Peyer's patch (tissue), 4 donors: ENCODE data around the gene ARHGEF7. TPM values are rescaled to one million over a fixed set of nuclear protein-coding genes. Genes with fewer than 3 reads are reported as not detected.

Experiments
- DNase-seq, 3 donors: peaks; one replicate each; pipeline ENCODE4 v3.0.0-alpha.2; 2017 to 2019
- H3K27ac ChIP-seq, 4 donors: fragments of 200-600 bp; sonication (generic); one replicate each; pipeline ENCODE4 v1.5.1; 2016 to 2019
- H3K27me3 ChIP-seq, 2 donors: fragments of 200-600 bp; sonication (generic); one replicate each; pipeline ENCODE4 v1.5.1; 2019
- H3K36me3 ChIP-seq, 3 donors: fragments of 200-600 bp; sonication (generic); one replicate each; pipeline ENCODE4 v1.5.1; 2016 to 2019
- H3K4me1 ChIP-seq, 4 donors: fragments of 200-600 bp; sonication (generic); one replicate each; pipeline ENCODE4 v1.5.1; 2016 to 2019
- H3K4me3 ChIP-seq, 4 donors: fragments of 200-600 bp; sonication (generic); 1 replicate in 3 of 4; 2 replicates in 1 of 4; pipeline ENCODE4 v1.5.1; 2016 to 2019; ENCODE audit warnings: mild to moderate bottlenecking in 1 of 4
- H3K9me3 ChIP-seq, 4 donors: fragments of 200-600 bp; sonication (generic); one replicate each; pipeline ENCODE4 v1.5.1; 2016 to 2019; ENCODE audit warnings: mild to moderate bottlenecking in 1 of 4
- POLR2A ChIP-seq, 2 donors: fragments of 450-650 bp; IDR thresholded peaks; one replicate each; pipeline ENCODE4 v1.5.1; 2017; ENCODE audit warnings: antibody characterized with exemption in 2 of 2, mild to moderate bottlenecking in 2 of 2, moderate library complexity in 2 of 2
- total RNA-seq, 4 donors: library from RNA; depleted of rRNA; stranded (reverse); fragments of >200 nt; gene quantifications; one replicate each; pipeline ENCODE4 v1.1.0, GENCODE V29; 2016
- TF ChIP-seq, protein P1 (sequence below), 6 experiments: fragments of 450-650 bp in 4 of 6; fragments of 200-600 bp in 2 of 6; sonication (generic) in 1 of 6; IDR thresholded peaks; one replicate each; pipeline ENCODE4 v1.5.1; 2017 to 2019; ENCODE audit warnings: antibody characterized with exemption in 6 of 6, mild to moderate bottlenecking in 3 of 6, moderate library complexity in 1 of 6

Gene ARHGEF7
- total RNA-seq, 4 donors from 2014 or later, result 58.1 to 117 (median 95.5) TPM

DNA sequence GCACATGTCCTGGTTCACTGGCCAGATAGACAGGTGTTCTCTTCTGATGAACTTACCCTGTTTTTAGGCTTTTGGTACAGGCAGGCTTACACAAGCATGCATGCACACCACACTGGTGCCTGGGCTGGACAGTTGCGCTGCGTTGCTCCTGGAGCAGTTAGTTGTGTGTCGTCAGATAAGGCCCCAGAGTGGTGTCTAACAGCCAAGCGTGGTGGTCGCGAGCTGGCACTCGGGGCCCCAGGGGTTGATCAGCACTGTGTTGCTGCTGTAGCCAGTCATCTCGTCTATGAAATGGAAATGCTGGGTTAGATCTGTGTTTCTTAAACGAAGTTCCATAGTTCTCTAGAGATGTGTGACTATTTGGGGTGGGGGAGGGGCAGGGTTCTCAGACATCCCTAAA lies 180.8 kb downstream of the ARHGEF7 start:
- no peaks in the 10 kb centered on the region for H3K4me1 ChIP-seq
- peak in 1 of 3 donors; percentile 19 for DNase-seq
- H3K27ac ChIP-seq, result no peak overlapping the region
- H3K4me3 ChIP-seq, result no peak overlapping the region
- H3K36me3 ChIP-seq, result peaks cover 0 to 49% (median 0%) of the 10 kb centered on the region in 3 donors
- TF ChIP-seq, protein P1, sequence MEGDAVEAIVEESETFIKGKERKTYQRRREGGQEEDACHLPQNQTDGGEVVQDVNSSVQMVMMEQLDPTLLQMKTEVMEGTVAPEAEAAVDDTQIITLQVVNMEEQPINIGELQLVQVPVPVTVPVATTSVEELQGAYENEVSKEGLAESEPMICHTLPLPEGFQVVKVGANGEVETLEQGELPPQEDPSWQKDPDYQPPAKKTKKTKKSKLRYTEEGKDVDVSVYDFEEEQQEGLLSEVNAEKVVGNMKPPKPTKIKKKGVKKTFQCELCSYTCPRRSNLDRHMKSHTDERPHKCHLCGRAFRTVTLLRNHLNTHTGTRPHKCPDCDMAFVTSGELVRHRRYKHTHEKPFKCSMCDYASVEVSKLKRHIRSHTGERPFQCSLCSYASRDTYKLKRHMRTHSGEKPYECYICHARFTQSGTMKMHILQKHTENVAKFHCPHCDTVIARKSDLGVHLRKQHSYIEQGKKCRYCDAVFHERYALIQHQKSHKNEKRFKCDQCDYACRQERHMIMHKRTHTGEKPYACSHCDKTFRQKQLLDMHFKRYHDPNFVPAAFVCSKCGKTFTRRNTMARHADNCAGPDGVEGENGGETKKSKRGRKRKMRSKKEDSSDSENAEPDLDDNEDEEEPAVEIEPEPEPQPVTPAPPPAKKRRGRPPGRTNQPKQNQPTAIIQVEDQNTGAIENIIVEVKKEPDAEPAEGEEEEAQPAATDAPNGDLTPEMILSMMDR (IDR thresholded peaks at IDR 0.05), result no peak
- no peak for TF ChIP-seq POLR2A (IDR thresholded peaks at IDR 0.05)
- H3K27me3 ChIP-seq, result no peaks in the 10 kb centered on the region
- H3K9me3 ChIP-seq, result no peaks in the 10 kb centered on the region

DNA sequence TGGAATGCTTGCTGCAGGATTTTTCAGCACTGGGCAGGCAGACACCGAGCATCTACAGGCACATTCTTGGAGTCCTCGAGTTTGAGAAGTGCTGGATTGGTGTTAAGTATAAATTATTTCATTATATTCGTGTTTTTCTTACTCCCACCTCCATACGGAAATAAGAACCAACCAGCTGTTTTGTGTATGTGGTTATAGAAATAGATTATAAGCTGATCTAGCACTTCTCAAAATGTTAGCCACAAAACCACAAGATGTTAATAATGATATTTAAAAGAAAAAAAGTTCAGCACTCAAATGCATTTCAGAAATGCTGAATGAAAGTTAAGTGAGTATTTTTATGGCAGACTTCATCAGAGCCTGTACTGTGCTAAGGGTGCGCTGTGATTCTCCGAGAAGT lies 181.3 kb downstream of the ARHGEF7 start:
- TF ChIP-seq POLR2A (IDR thresholded peaks at IDR 0.05), result no peak
- TF ChIP-seq, protein P1 (IDR thresholded peaks at IDR 0.05), result no peak
- Histone ChIP-seq H3K27me3 (no peaks in the 10 kb centered on the region), H3K27ac (no peak overlapping the region), H3K4me3 (no peak overlapping the region), H3K36me3 (peaks cover 0 to 49% (median 0%) of the 10 kb centered on the region in 3 donors), H3K4me1 (no peaks in the 10 kb centered on the region), H3K9me3 (no peaks in the 10 kb centered on the region)
- no peak for DNase-seq

DNA sequence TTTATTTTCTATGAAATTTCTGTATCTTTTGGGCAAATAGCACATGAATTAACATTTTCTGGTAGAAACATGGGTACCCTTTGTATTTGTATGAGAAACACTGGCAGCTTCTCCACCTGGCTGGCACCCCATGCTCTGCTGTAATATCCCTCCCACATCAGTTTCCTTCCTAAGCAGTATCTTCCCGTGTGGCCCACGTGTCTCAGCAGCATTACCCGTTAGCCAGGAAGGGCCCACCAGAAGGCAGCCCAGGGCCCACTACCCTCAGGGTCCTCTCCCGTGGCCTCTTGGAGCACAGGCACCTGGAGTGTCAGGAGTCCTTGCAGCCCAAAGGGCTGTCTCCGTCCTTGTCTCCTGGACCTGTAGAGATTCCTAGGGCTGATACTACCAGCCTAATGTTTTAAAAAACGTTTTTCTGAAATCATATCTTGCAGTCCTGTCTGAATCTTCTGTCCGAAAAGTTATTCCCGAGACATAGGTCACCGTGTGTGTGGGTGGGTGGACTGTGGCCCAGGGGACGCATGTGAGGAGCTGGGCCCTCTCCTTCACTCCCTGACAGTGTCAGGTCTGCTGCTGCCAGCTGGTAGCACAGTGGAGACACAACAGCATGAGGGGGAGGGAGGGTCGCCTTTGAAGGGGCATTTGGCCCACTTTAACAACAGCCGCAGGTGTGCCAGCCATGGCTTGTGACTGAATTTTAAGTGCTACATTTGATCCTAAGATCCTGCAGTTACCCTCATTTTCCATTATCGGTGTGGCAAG lies 183.3 kb downstream of the ARHGEF7 start:
- no peaks in the 10 kb centered on the region for H3K9me3 ChIP-seq
- H3K27me3 ChIP-seq, result no peaks in the 10 kb centered on the region
- no peak overlapping the region for H3K4me3 ChIP-seq
- TF ChIP-seq, protein P1 (IDR thresholded peaks at IDR 0.05), result no peak
- TF ChIP-seq POLR2A (IDR thresholded peaks at IDR 0.05), result no peak
- no peak overlapping the region for H3K27ac ChIP-seq
- no peaks in the 10 kb centered on the region for H3K4me1 ChIP-seq
- peaks cover 0 to 50% (median 0%) of the 10 kb centered on the region in 3 donors for H3K36me3 ChIP-seq
- DNase-seq, result no peak

DNA sequence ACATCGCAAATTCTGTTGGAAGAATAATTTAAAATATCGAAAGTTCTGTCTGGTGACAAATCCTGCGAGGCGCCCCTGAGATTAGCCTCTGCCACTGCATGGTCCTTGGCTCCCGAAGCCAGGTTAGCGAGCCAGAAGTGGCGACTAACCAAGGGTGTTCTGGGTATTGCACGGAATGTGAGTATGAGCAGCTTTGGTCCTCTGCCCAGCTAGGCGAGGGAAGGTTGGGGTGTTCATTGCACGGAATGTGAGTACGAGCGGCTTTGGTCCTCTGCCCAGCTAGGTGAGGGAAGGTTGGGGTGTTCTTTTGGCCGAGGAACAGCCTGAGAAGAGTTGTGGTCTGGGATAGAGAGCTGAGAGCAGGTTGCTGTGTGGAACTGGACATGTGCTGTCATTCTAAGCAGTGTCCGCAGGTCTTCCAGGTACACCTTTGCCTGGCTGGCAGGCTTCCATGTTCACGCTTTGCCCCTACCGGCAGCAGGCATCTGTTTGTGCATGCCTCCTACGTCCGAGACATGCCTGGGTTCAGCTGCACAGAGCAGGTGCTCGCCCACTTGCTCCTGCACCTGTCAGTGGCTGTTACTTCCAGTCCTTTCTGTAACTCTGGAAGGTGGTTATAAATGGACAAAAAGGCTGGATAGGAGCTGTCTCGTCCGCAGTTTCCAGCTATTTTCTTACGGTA lies 187.1 kb downstream of the ARHGEF7 start:
- Histone ChIP-seq H3K9me3 (no peaks in the 10 kb centered on the region), H3K27me3 (no peaks in the 10 kb centered on the region), H3K4me1 (no peaks in the 10 kb centered on the region), H3K27ac (no peak overlapping the region), H3K4me3 (no peak overlapping the region), H3K36me3 (peaks cover 0 to 71% (median 0%) of the 10 kb centered on the region in 3 donors)
- TF ChIP-seq POLR2A (IDR thresholded peaks at IDR 0.05), result no peak
- TF ChIP-seq, protein P1 (IDR thresholded peaks at IDR 0.05), result no peak
- no peak for DNase-seq

DNA sequence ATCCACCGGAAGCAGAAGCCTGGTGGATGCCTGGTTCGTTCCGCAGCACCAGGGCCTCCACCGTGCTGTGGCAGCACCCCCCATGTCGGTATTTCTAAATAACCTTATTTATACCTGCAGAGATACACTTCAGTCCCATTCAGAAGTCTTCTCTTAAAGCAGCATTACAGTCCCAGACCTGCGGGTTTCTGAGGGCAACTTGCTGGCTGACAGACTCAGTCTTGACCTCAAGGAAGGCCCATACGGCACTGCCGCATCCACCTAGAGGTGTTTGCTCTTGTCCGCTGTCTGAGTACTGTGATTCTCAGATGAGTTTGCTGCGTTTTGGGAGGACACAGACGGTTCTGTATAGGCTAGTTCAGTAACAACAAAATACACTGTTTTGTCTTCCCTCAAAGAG lies 188.4 kb downstream of the ARHGEF7 start:
- H3K36me3 ChIP-seq, result peaks cover 0 to 77% (median 0%) of the 10 kb centered on the region in 3 donors

More for the DNA sequence above, 188.4 kb downstream of the ARHGEF7 start:
- no peaks in the 10 kb centered on the region for H3K9me3 ChIP-seq
- TF ChIP-seq, protein P1 (IDR thresholded peaks at IDR 0.05), result no peak
- TF ChIP-seq POLR2A (IDR thresholded peaks at IDR 0.05), result no peak
- DNase-seq, result no peak
- H3K4me3 ChIP-seq, result no peak overlapping the region
- H3K4me1 ChIP-seq, result no peaks in the 10 kb centered on the region
- H3K27ac ChIP-seq, result no peak overlapping the region
- H3K27me3 ChIP-seq, result no peaks in the 10 kb centered on the region
